NCI-H446 (cell line): ENCODE results near the gene IRF5.
"Not testable (repeated sequence)": the region's sequence is repeated elsewhere in the genome, so short reads cannot be mapped to it uniquely, and the experiment has no call there.

Experiments used
- DNase-seq, 2 experiments: peaks; one replicate each; lab custom pipeline; 2025; lab: John Stamatoyannopoulos, UW

IRF5 gene

GRCh38 chr7:128938544-128939074, 882 bp downstream of the IRF5 start:
- no peak for DNase-seq

- no peak for DNase-seq
These were observed 1.5 kb downstream of the IRF5 start for GRCh38 chr7:128939075-128939860.

GRCh38 chr7:128939861-128940410, 2.2 kb downstream of the IRF5 start:
- DNase-seq: no peak

GRCh38 chr7:128940494-128941322, 3.0 kb downstream of the IRF5 start:
- DNase-seq: no peak

- no peak for DNase-seq
These were observed 3.7 kb downstream of the IRF5 start for GRCh38 chr7:128941323-128941890.

GRCh38 chr7:128941946-128942526, 4.3 kb downstream of the IRF5 start:
- no peak for DNase-seq

- not testable (repeated sequence) for DNase-seq
These were observed 5.5 kb downstream of the IRF5 start for GRCh38 chr7:128943251-128943650.

- no peak for DNase-seq
These were observed 6.9 kb downstream of the IRF5 start for GRCh38 chr7:128944487-128945236.

GRCh38 chr7:128945668-128946366, 8.1 kb downstream of the IRF5 start:
- DNase-seq: no peak

- DNase-seq: no peak
These were observed 9.5 kb downstream of the IRF5 start for GRCh38 chr7:128946936-128947830.

GRCh38 chr7:128947854-128948253, 10.1 kb downstream of the IRF5 start:
- no peak for DNase-seq

- no peak for DNase-seq
These were observed 10.7 kb downstream of the IRF5 start for GRCh38 chr7:128948312-128948973.

- no peak for DNase-seq
These were observed 11.4 kb downstream of the IRF5 start for GRCh38 chr7:128948976-128949760.

- DNase-seq: no peak
These were observed 13.6 kb downstream of the IRF5 start for GRCh38 chr7:128951296-128951695.

GRCh38 chr7:128954150-128954549, 16.4 kb downstream of the IRF5 start:
- DNase-seq: no peak

- DNase-seq: no peak
These were observed 17.4 kb downstream of the IRF5 start for GRCh38 chr7:128954830-128955802.

- no peak for DNase-seq
These were observed 18.3 kb downstream of the IRF5 start for GRCh38 chr7:128955981-128956380.
